HG02870 (cell line): Measurements from ENCODE around the gene HOMER1.
"Not testable (repeated sequence)": the region's sequence is repeated elsewhere in the genome, so short reads cannot be mapped to it uniquely, and the experiment has no call there.

Experiments
- ATAC-seq: cut with Tn5 transposase; IDR thresholded peaks from one replicate; pipeline ENCODE4 v1.9.1; 2021; ENCODE audit warnings: mild to moderate bottlenecking, moderate library complexity; ENCODE audit not compliant: unreplicated experiment

The HOMER1 gene

GRCh38 chr5:79423296-79423695 lies 90.6 kb downstream of the HOMER1 start:
- ATAC-seq: no peak

GRCh38 chr5:79420248-79420647 lies 93.7 kb downstream of the HOMER1 start:
- no peak for ATAC-seq

GRCh38 chr5:79418276-79418675 lies 95.7 kb downstream of the HOMER1 start:
- no peak for ATAC-seq

GRCh38 chr5:79417495-79417894 lies 96.4 kb downstream of the HOMER1 start:
- ATAC-seq: no peak

GRCh38 chr5:79416499-79416898 lies 97.4 kb downstream of the HOMER1 start:
- peak; percentile 90 for ATAC-seq

GRCh38 chr5:79413112-79413511 lies 100.8 kb downstream of the HOMER1 start:
- ATAC-seq: no peak

GRCh38 chr5:79408028-79408427 lies 105.9 kb downstream of the HOMER1 start:
- ATAC-seq: no peak

- no peak for ATAC-seq
Measured at GRCh38 chr5:79407591-79407990, 106.3 kb downstream of the HOMER1 start.

GRCh38 chr5:79401216-79401615 lies 112.7 kb downstream of the HOMER1 start:
- no peak for ATAC-seq

GRCh38 chr5:79399046-79399445 lies 114.9 kb downstream of the HOMER1 start:
- ATAC-seq: no peak

- no peak for ATAC-seq
Measured at GRCh38 chr5:79397080-79397479, 116.9 kb downstream of the HOMER1 start.

- ATAC-seq: no peak
Measured at GRCh38 chr5:79396265-79396664, 117.7 kb downstream of the HOMER1 start.

- ATAC-seq: no peak
Measured at GRCh38 chr5:79395296-79395695, 118.6 kb downstream of the HOMER1 start.

GRCh38 chr5:79392776-79393175 lies 121.2 kb downstream of the HOMER1 start:
- ATAC-seq: no peak

- ATAC-seq: no peak
Measured at GRCh38 chr5:79386679-79387078, 127.3 kb downstream of the HOMER1 start.

GRCh38 chr5:79385126-79385525 lies 128.8 kb downstream of the HOMER1 start:
- not testable (repeated sequence) for ATAC-seq

- no peak for ATAC-seq
Measured at GRCh38 chr5:79378510-79379186, 135.3 kb downstream of the HOMER1 start.

GRCh38 chr5:79357398-79357797 lies 156.5 kb downstream of the HOMER1 start:
- no peak for ATAC-seq

- ATAC-seq: no peak
Measured at GRCh38 chr5:79349881-79350280, 164.1 kb downstream of the HOMER1 start.

GRCh38 chr5:79349047-79349446 lies 164.9 kb downstream of the HOMER1 start:
- no peak for ATAC-seq

- no peak for ATAC-seq
Measured at GRCh38 chr5:79346420-79346824, 167.5 kb downstream of the HOMER1 start.

- ATAC-seq: no peak
Measured at GRCh38 chr5:79333852-79334557, 179.9 kb downstream of the HOMER1 start.

GRCh38 chr5:79330071-79330470 lies 183.9 kb downstream of the HOMER1 start:
- ATAC-seq: no peak
